ENCODE data around the gene GALR2.
"Not testable (repeated sequence)": the region's sequence is repeated elsewhere in the genome, so short reads cannot be mapped to it uniquely, and the experiment has no call there.

- TF ChIP-seq TCF4 (CRISPR knock-in tag; IDR thresholded peaks at IDR 0.05; ENCODE audit: borderline replicate concordance); CSRNP3 (CRISPR knock-in tag; IDR thresholded peaks at IDR 0.05); SNAI2 (CRISPR knock-in tag; IDR thresholded peaks at IDR 0.05); PATZ1 (CRISPR knock-in tag; IDR thresholded peaks at IDR 0.05; ENCODE audit: borderline replicate concordance); ZFP30 (CRISPR knock-in tag; IDR thresholded peaks at IDR 0.05); POU6F1 (CRISPR knock-in tag; IDR thresholded peaks at IDR 0.05; ENCODE audit: borderline replicate concordance, low read depth); ARNTL (CRISPR knock-in tag; IDR thresholded peaks at IDR 0.05; ENCODE audit: borderline replicate concordance, low read depth); ZFP3 (CRISPR knock-in tag; IDR thresholded peaks at IDR 0.05); ISL1 (CRISPR knock-in tag; IDR thresholded peaks at IDR 0.05): not testable (repeated sequence)
Measured at GRCh38 chr17:76042868-76043267, 31.7 kb upstream of the GALR2 start.
